Kidney (tissue), 14 donors: ENCODE data around the gene GATB. TPM values are rescaled to one million over a fixed set of nuclear protein-coding genes. Genes with fewer than 3 reads are reported as not detected.

ENCODE experiments used
- DNase-seq, 5 donors: peaks; one replicate each; pipeline ENCODE4 v3.0.0-alpha.2; 2013 to 2020
- FAIRE-seq: peaks from 2 replicates; lab custom pipeline; 2012; peaks lifted over from hg19 to GRCh38; lab: Jason Lieb, UNC
- H3K27ac ChIP-seq, 2 donors: one replicate each; pipeline ENCODE4 v1.7.0; 2013; ENCODE audit warnings: low read depth in 2 of 2, low read length in 2 of 2, inconsistent platforms in 1 of 2
- H3K27me3 ChIP-seq: one replicate; pipeline ENCODE4 v1.7.1; 2013; ENCODE audit warnings: low read length, inconsistent platforms; ENCODE audit not compliant: control insufficient read depth, insufficient read depth
- H3K36me3 ChIP-seq, 3 donors: one replicate each; pipeline versions ENCODE4 v1.7.0 to v1.7.1; 2013; ENCODE audit warnings: low read length in 3 of 3, control low read depth in 1 of 3, inconsistent platforms in 1 of 3; ENCODE audit not compliant: insufficient read depth in 3 of 3, control insufficient read depth in 2 of 3
- H3K4me1 ChIP-seq, 3 donors: one replicate each; pipeline versions ENCODE4 v1.7.0 to v1.7.1; 2013; ENCODE audit warnings: low read length in 3 of 3, inconsistent platforms in 1 of 3, low read depth in 1 of 3; ENCODE audit not compliant: control insufficient read depth in 2 of 3, insufficient read depth in 2 of 3
- H3K4me3 ChIP-seq, 3 donors: one replicate each; pipeline versions ENCODE4 v1.7.0 to v1.8.1; 2013; ENCODE audit warnings: low read length in 3 of 3, control low read depth in 1 of 3, inconsistent platforms in 1 of 3
- H3K9ac ChIP-seq, 3 donors: one replicate each; pipeline versions ENCODE4 v1.7.0 to v1.7.1; 2013; ENCODE audit warnings: low read length in 3 of 3, control low read depth in 1 of 3, inconsistent platforms in 1 of 3
- H3K9me3 ChIP-seq, 3 donors: one replicate each; pipeline versions ENCODE4 v1.7.0 to v1.7.1; 2013; ENCODE audit warnings: low read length in 3 of 3, control low read depth in 1 of 3, inconsistent platforms in 1 of 3; ENCODE audit not compliant: control insufficient read depth in 2 of 3, insufficient read depth in 1 of 3
- intact Hi-C: fragments of 100-400 bp; cut with DNase I; formaldehyde crosslinking; loops from one replicate; pipeline ENCODE4 v1.11.1; 2022
- polyA plus RNA-seq: library from polyadenylated mRNA; stranded (reverse); fragments of 350-450 nt; fragmentation: Illumina TruSeq; extraction: RNeasy Lipid Tissue Mini Kit (QIAGEN cat#74804); gene quantifications from one replicate; pipeline ENCODE4 v1.2.3, GENCODE V29; 2014; ENCODE audit warnings: low read depth, low replicate concordance; ENCODE audit not compliant: insufficient read depth
- total RNA-seq: library from RNA; stranded (reverse); fragmentation: NEBNext Ultra II Directional; extraction: Animal tissue kit (Norgen Biotek cat#: 25700); gene quantifications from one replicate; pipeline ENCODE4 v1.2.1, GENCODE V29; 2021
- TF ChIP-seq, protein P1 (sequence below): IDR thresholded peaks from 3 replicates; pipeline ENCODE4 v1.5.1; 2012; ENCODE audit warnings: mild to moderate bottlenecking, moderate library complexity, borderline replicate concordance; ENCODE audit not compliant: insufficient read depth; ENCODE audit errors: extremely low read depth
- donor health status: control.
- donor health status: control.
- donor health status: control.
- donor health status: control.
- donor health status: control.
- donor health status: DM: yes; HTN: yes; CAD: no.
- donor health status: Normal renal cell carcinoma (clear cell type).

The GATB gene
- total and polyA plus RNA-seq, 2 donors from 2014 or later: 17.0 to 50.9 TPM

DNA sequence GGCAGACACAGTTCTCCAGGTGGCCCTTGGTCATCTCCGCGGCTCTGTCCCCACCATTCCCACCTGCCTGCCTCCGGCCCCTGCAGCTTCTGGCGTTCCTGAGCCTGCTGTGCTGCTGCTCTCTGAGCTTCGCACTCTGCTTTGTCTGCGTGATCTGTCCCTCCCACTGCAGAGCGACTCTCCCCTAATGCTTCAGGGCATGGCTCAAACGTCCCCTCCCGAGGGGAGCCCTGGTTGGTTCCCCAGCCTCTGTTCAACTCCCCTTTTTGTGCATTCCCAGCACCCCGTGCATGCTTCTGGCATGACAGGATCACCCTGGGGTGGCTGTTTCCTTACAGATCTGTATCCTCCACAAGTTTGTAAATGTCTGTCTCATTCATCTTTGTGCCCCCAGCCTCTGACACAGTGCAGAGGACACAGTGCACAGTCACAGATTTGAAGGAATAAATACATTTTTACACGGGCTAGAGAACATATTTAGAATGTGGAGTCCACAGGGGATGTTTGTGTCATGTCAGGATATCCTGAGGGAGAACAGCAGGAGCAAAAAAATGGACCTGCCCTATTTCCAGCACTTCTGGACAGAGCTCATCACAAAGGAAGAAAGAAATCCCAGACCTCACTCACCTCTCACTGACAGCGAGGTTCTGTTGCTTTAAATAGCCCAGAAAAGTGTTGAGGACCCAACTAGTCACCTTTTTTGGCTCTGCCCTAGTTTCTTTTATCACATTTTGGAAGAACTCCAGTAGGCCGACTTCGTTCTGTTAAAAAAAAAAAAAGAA, 72.6 kb downstream of the GATB start:
- H3K36me3 ChIP-seq: peaks cover 0 to 2% (median 0%) of the 10 kb centered on the region in 3 donors
- FAIRE-seq (no peak), DNase-seq (no peak)
- intact Hi-C loops: no loop called here
- H3K4me1 ChIP-seq: peaks cover 0 to 14% (median 7%) of the 10 kb centered on the region in 3 donors
- H3K27ac ChIP-seq: peak overlapping the region in 1 of 2 donors; percentile 6
- H3K9me3 ChIP-seq: no peaks in the 10 kb centered on the region
- no peak overlapping the region for H3K9ac ChIP-seq
- no peaks in the 10 kb centered on the region for H3K27me3 ChIP-seq
- no peak overlapping the region for H3K4me3 ChIP-seq
- TF ChIP-seq, protein P1, sequence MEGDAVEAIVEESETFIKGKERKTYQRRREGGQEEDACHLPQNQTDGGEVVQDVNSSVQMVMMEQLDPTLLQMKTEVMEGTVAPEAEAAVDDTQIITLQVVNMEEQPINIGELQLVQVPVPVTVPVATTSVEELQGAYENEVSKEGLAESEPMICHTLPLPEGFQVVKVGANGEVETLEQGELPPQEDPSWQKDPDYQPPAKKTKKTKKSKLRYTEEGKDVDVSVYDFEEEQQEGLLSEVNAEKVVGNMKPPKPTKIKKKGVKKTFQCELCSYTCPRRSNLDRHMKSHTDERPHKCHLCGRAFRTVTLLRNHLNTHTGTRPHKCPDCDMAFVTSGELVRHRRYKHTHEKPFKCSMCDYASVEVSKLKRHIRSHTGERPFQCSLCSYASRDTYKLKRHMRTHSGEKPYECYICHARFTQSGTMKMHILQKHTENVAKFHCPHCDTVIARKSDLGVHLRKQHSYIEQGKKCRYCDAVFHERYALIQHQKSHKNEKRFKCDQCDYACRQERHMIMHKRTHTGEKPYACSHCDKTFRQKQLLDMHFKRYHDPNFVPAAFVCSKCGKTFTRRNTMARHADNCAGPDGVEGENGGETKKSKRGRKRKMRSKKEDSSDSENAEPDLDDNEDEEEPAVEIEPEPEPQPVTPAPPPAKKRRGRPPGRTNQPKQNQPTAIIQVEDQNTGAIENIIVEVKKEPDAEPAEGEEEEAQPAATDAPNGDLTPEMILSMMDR: no peak

DNA sequence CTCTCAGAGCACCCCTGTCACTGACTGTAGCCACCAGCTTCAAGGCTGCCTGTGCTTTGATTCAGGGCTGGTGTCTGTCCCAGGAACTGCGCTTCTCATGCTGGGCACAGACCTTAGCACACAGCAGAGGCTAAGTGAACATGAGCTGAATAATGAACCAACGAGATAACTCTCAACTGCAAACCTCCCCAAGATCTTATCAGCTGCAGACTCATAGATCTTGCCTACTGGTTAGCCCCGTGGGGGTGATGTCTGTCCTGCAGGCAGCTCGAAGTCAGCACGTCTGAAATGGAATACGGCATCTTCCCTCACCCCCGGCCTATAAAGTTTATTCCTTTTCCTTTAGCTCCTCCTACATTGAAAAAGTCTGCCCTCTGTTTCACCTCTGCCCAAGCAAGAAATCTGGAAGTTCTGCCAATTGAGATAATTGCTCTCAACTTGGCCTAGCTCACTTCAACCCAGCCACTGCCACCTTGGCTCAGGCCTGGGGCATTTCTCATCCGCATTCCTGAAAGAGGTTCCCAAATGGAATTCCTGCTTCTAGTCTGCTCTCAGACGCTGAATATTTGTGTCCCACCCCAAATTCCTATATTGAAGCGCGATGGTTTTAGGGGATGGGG, 73.7 kb downstream of the GATB start:
- H3K4me3 ChIP-seq: no peak overlapping the region
- peaks cover 0 to 2% (median under 1%) of the 10 kb centered on the region in 3 donors for H3K36me3 ChIP-seq
- TF ChIP-seq, protein P1: no peak
- peaks cover 0 to 14% (median 7%) of the 10 kb centered on the region in 3 donors for H3K4me1 ChIP-seq
- H3K27ac ChIP-seq: no peak overlapping the region
- no peaks in the 10 kb centered on the region for H3K9me3 ChIP-seq
- no peak overlapping the region for H3K9ac ChIP-seq
- DNase-seq (no peak), FAIRE-seq (no peak)
- intact Hi-C loops: no loop called here
- H3K27me3 ChIP-seq: no peaks in the 10 kb centered on the region

DNA sequence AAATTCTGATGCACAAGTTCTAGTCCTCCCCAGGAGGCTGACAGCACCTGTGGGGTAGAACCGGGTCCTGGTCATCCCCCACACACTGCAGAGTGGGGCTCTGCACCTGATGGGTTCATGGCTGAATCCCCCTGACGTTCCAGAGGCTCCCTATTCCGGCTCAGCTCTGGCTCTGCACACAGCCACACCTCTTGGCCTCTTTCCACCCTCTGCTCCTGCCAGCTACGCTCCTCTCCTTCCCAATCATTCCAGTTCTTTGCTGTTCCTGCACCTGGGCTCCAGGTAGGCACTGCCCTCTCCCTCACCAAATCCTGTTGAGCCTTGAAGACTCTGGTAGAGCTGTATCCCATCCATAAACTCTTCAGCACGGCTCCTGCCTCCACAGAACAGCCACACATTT, 75.5 kb downstream of the GATB start:
- Histone ChIP-seq H3K36me3 (peaks cover 0 to 7% (median 2%) of the 10 kb centered on the region in 3 donors), H3K4me1 (peaks cover 0 to 12% (median 7%) of the 10 kb centered on the region in 3 donors), H3K27me3 (no peaks in the 10 kb centered on the region), H3K9ac (no peak overlapping the region), H3K9me3 (no peaks in the 10 kb centered on the region), H3K27ac (no peak overlapping the region), H3K4me3 (no peak overlapping the region)
- intact Hi-C loops: no loop called here
- DNase-seq (no peak), FAIRE-seq (no peak)
- TF ChIP-seq, protein P1: no peak
